ENCODE data around the gene OPRL1. TPM values are rescaled to one million over a fixed set of nuclear protein-coding genes. Genes with fewer than 3 reads are reported as not detected.
A peak's percentile ranks its signal among the peaks of the same experiment; 100 is the strongest.

The OPRL1 gene
- total and polyA plus RNA-seq, 12 donors, result 0.19 to 1.3 (median 0.40) TPM

GRCh38 chr20:64032706-64033624, 46.9 kb upstream of the OPRL1 start:
- 90 to 91% methylated on average over 30 to 31 of the region's 31 CpGs for WGBS, 2 donors
- ATAC-seq, result no peak
- peaks cover 0 to 22% (median 15%) of the 10 kb centered on the region in 7 donors for H3K27me3 ChIP-seq

GRCh38 chr20:64033981-64034493, 45.8 kb upstream of the OPRL1 start:
- no peak for TF ChIP-seq CTCF (IDR thresholded peaks at IDR 0.05)
- DNase-seq (no peak), ATAC-seq (peak; percentile 10 to 59 (median 40))
- intact Hi-C loops (cut with DNase I), result loop anchor here in 3 of 10 donors (10.0 kb wide), 2 partner anchors 49 to 91 kb away; partner anchors contain the start of gene PRPF6 (in 3 of the 3)
- WGBS, 2 donors, result 61 to 75% methylated on average over 11 of the region's 11 CpGs
- peaks cover 0 to 63% (median 38%) of the 10 kb centered on the region in 9 donors for H3K36me3 ChIP-seq
- peak overlapping the region in 2 of 10 donors; percentile 9 to 44 for H3K27ac ChIP-seq
- no peaks in the 10 kb centered on the region for H3K9me3 ChIP-seq
- H3K4me1 ChIP-seq, result peaks cover 3 to 36% (median 22%) of the 10 kb centered on the region in 9 donors
- H3K27me3 ChIP-seq, result peaks cover 0 to 33% (median 25%) of the 10 kb centered on the region in 7 donors
- H3K4me3 ChIP-seq, result no peak overlapping the region

More at GRCh38 chr20:64032706-64033624, 46.9 kb upstream of the OPRL1 start:
- no peaks in the 10 kb centered on the region for H3K9me3 ChIP-seq
- intact Hi-C loops (cut with DNase I), result loop anchor here in 3 of 10 donors (10.0 kb wide), 2 partner anchors 48 to 92 kb away; partner anchors contain the start of gene PRPF6 (in 3 of the 3)
- peaks cover 0 to 74% (median 45%) of the 10 kb centered on the region in 9 donors for H3K36me3 ChIP-seq
- DNase-seq, result no peak
- no peak for TF ChIP-seq CTCF (IDR thresholded peaks at IDR 0.05)
- H3K27ac ChIP-seq, result no peak overlapping the region
- H3K4me1 ChIP-seq, result peaks cover 3 to 25% (median 12%) of the 10 kb centered on the region in 9 donors
- H3K4me3 ChIP-seq, result no peak overlapping the region

DNA sequence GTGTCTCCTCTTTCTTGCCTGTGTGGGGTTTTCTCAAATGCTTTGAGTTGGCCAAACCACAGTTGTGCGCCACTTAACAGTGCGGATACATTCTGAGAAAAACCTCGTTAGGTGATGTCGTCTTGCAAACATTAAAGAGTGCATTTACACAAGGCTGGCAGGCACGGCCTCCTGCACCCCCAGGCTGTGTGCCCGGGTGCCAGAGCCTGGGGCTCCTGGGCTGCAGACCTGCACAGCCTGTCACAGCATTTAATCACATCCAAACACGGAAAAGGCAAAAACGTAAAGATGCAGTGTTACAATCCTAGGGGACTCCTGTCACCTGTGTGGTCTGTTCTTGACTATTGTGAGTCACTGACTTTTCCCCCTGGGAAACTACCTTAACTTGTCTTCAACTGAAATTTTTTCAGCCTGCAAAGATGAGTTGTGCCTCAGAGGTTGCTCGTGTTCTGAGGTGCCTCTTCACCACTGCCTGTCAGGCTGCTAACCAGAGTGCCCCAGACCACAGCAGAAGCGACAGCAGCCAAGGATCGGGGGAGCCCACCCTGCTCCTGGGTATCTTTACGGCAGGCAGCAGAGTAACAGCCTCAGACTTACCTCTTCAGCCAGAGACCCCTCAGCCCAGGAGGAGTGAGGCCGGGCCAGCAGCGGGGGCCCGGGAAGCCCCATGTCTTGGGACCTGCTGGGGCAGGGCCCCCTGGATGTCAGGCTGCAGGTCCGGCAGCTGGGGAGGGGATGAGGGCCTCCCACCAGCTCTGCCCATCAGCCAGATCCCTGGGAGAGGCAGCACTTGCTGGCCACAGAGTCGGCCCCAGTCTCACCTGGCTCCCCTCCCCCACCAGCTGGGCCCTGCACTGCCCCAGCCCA, 44.6 kb upstream of the OPRL1 start:
- TF ChIP-seq CTCF (IDR thresholded peaks at IDR 0.05), result no peak
- H3K27ac ChIP-seq, result peak overlapping the region in 1 of 10 donors; percentile 64
- H3K27me3 ChIP-seq, result peaks cover 0 to 45% (median 35%) of the 10 kb centered on the region in 7 donors
- WGBS, 2 donors, result 86 to 88% methylated on average over 17 of the region's 17 CpGs
- DNase-seq (no peak), ATAC-seq (no peak)
- peaks cover 0 to 50% (median 29%) of the 10 kb centered on the region in 9 donors for H3K36me3 ChIP-seq
- H3K4me3 ChIP-seq, result no peak overlapping the region
- peaks cover 5 to 46% (median 34%) of the 10 kb centered on the region in 9 donors for H3K4me1 ChIP-seq
- H3K9me3 ChIP-seq, result no peaks in the 10 kb centered on the region
- intact Hi-C loops (cut with DNase I), result loop anchor here in 9 of 10 donors (5.0 to 10.0 kb wide), 4 partner anchors 50 to 90 kb away; partner anchors contain the start of gene PRPF6 (in 4 of the 9)
